Stimulated activated CD4-positive, alpha-beta T cell treated with anti-CD3 and anti-CD28 coated beads, Interleukin-1b, Interleukin-23, amount 100 ng/mL, for 4 hours (primary cell): ENCODE results near the gene RWDD4.
"Not testable (repeated sequence)": the region's sequence is repeated elsewhere in the genome, so short reads cannot be mapped to it uniquely, and the experiment has no call there.

ENCODE experiments used
- DNase-seq, 2 donors: peaks; one replicate each; pipeline ENCODE4 v3.0.0-alpha.2; 2020; ENCODE audit warnings: low read depth in 2 of 2

The RWDD4 gene

GRCh38 chr4:183635741-183636140 is 23.2 kb downstream of the RWDD4 start:
- DNase-seq, result no peak

DNA sequence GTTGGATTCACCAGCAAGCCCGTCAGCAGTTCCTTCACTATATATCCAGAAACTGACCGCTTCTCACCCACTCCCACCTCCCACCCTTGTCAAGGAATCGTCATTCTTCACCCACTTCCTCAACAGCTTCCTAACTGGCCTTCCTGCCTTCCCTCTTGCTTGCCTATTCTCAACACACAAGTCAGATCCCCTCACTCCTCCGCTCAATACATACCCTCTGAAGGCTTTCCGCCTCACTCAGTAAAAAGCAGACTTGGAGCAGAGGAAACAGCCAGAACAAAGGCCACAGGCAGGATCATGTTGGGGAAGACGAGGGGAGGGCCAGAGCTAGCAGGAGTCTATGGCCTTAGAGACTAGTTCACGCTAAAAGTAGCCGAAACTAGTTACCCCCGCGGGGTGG is 23.7 kb downstream of the RWDD4 start:
- no peak for DNase-seq

DNA sequence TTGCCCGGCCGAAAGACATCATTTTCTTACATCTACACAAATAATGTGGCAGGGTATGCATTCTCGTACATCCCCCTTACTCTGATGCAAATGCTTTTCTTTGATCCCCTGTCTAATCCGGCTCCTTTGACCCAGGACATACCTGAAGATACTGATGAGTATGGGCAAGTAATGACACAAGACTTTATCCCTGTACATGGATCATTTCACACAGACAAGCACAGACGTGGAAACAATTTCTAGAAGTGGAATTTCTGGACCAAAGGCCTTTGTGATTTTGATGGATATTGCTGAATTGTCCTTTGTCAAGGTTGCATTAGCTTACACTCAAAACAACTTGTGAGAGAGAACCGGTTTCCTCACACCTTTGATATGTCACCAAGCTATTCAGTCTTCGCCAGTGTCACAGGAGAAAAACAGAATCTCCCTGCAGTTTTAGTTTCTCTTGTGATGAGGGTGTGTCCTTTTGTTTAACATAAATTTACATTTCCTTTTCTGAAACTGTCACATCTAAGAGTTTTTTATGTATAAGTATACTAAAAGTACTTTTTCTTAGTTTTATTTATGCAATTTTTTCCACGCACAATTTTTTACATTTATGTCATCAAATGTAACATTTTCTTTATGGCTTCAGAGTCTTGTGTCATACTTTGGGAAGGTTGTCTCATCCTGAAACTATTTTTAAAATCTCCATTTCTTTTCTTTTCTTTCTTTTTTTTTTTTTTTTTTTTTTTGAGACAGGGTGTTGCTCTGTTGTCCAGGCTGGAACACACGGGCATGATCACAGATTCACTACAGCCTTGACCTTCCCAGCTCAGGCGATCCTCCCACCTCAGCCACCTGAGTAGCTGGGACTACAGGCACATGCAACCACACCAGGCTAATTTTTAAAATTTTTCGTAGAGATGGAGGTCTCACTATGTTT is 25.2 kb downstream of the RWDD4 start:
- DNase-seq, result no peak

DNA sequence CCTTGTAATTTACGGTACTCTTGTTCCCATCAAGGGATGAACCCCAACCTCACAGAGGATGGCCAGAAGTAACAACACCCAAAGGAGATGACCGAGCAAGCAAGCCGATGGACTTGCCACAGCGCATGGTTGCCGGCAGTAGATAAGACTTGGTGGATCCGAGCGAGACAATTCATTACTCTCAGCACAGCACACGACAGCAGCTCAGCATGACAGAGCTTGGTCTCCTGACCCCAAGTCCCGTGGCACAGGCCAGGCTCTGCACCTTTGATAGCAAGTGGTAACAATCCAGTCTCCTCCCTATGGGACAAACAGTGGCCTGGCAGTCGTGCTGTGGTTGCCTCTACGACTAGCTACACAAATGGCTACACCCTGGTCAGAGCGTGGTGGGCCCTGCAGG is 26.3 kb downstream of the RWDD4 start:
- DNase-seq, result no peak

GRCh38 chr4:183631577-183632198 is 27.3 kb downstream of the RWDD4 start:
- DNase-seq, result no peak

DNA sequence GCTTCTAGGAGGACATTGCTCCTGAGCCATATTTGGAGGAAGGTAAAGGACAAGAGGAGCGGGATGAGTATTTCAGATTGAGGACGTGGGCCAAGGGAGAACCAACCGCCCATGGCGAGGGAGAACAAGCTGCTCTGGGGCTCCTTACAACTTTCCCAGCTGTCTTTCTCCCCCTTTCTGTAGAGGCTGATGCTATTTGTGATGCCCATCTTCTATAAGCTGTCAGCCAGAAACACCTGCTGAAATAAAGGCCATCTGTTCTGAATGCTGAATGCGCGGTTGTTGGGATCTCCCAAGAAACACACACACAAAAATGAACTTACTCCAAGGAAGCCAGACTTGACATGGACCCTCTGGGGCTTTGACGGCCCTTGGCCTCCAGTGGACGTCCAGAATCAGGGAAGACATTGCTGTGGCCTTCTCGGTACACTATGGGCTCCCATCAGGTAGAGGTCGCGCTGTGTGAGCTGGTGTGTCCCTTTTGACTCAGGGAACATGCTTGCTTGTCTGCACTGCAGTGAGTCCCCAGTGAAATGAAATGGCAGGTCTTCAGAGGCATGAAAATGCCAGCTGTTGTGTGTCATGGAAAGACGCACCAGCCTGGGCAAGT is 30.9 kb downstream of the RWDD4 start:
- no peak for DNase-seq

DNA sequence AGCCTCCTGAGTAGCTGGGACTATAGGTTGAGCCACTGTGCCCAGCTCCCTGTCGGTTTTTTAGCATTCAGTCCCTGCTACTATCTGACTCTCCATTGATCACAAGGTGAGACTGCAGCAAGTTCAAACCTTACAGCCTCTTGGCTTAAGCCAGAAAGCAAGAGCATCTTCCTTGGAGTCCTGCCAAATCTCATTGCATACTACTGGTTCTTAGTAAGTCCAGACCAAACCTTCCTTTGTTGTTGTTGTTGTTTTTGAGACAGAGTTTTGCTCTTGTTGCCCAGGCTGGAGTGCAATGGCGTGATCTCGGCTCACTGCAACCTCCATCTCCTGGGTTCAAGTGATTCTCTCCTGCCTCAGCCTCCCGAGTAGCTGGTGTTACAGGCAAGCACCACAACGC is 31.7 kb downstream of the RWDD4 start:
- DNase-seq, result not testable (repeated sequence)

- no peak for DNase-seq
Observed at GRCh38 chr4:183626168-183626567, 32.8 kb downstream of the RWDD4 start.

DNA sequence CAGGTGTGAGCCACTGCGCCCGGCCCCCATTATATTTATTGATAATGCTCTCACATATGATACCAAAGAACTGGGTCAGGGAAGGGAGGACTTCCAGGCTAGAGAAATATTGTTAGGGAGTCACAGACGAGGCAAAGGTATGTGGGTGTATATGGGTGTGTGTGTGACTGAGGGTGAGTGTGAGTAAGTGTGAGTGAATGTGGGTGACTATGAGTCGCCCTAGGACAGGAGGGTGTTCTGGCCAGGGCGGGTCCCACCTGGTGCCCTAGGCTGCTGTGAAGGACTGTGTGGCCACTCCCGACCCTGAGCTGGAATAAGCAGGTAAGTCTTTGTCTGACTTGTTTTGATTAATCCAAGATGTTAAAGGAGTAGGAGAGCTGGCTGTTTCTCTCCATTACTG is 34.4 kb downstream of the RWDD4 start:
- DNase-seq, result no peak

DNA sequence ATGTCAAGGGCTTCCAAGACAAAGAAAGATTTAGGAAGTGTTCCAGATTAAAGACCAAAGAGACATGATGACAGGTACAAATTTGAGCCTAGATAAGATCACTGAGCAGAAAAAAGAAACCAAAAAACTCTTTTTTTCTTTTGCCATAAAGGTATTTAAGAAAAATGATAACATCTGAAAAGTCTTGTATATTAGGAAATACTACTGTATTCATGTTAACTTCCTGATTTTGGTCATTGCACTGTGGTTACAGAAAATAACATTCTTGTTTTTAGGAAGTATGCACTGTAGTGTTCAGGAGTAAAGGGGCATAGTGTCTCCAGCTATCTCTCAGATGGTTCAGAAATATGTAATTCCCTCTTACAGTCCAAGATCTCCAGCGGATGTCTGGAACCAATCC is 37.1 kb downstream of the RWDD4 start:
- DNase-seq, result no peak

DNA sequence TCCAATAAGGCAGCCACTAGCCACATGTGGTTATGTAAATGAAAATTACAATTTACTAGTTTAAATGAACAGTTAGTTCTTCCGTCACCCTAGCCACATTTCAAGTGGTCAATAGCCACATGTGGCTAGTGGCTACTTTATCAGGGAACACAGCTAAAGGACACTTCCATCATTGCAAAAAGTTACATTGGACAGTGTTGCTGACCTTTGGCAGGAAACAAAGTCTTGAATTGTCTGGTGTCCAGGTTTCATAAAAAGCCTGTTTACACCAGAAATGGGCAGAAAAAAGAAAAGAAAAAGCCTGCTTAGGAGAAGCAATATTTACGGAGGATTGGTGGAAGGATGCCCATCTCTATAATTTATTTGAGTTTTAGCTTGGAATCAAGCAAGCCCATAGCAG is 38.6 kb downstream of the RWDD4 start:
- no peak for DNase-seq

DNA sequence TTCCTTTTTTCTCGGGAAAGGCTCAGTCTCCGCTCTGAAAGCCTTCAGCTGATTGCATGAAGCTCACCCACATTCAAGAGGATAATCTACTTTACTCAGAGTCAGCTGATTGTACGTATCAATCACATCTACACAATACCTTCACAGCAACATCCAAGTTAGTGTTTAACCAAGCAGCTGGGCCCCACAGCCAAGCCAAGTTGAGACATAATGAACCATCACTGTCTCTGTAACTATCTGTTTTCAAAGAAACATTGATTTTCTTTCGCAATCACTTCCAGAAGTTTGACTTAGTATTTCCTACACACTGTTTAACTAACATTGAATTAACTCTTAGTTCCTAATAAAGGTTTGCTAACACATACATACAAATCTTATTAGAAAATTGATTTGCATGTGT is 40.3 kb downstream of the RWDD4 start:
- DNase-seq, result no peak

GRCh38 chr4:183617075-183617474 is 41.9 kb downstream of the RWDD4 start:
- no peak for DNase-seq

- no peak for DNase-seq
Observed at GRCh38 chr4:183612329-183613250, 46.4 kb downstream of the RWDD4 start.

DNA sequence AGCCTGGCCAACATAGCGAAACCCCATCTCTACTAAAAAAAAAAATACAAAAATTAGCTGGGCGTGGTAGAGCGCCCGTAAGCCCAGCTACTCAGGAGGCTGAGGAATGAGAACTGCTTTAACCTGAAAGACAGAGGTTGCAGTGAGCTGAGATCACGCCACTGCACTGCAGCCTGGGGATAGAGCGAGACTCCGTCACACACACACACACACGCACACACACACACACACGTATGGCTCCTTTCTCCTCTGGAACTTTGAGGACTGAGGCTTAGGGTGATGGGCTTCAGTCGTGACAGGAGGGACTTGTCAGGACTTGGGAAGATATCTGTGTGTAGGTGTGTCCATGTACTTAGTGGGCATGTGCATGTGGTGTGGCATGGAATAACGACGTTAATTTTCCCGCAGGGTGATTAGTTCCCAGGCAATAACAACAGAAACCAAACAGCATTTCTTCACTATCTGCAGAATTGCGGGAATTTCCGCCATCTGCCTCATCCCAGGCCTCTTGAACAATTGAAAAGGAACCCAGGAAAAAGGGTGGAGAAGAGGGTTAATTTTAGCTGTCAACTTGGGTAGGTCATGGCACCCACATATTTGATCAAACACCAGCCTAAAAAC is 47.7 kb downstream of the RWDD4 start:
- DNase-seq, result no peak

GRCh38 chr4:183610613-183611012 is 48.4 kb downstream of the RWDD4 start:
- no peak for DNase-seq

DNA sequence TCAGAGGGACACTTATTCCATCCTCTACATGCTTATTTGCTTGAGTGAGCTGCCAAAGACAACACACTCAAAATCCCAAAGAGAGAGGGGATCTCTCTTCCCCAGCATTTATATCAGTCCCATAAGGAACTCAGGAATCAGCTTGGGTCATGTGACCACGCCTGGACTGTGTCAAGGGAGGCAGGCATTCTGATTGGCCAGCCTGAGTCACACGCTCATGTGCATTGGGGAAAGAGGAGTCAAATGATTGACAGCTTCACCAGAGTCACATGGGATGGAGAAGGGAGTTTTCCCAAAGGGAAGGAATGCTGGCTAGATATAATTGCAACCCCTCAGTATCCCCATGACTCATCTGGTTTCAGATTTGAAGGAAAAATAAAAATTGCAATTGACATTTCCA is 49.0 kb downstream of the RWDD4 start:
- no peak for DNase-seq

DNA sequence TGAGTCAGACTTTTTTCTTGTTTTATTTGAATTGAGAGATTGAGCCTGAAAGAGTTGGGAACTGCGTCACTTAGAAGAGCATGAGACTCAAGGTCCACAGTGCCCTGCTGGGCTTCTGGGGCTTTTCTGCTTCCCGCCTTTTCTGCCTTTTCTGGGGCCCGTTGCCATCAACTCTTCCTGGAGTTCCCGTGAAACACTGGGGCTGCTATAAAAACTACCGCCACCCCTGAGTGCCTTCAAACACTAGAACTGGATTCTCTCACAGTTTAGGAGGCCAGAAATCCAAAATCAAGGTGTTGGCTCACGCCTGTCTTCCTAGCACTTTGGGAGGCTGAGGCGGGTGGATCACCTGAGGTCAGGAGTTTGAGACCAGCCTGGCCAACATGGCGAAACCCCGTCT is 49.8 kb downstream of the RWDD4 start:
- DNase-seq, result no peak

DNA sequence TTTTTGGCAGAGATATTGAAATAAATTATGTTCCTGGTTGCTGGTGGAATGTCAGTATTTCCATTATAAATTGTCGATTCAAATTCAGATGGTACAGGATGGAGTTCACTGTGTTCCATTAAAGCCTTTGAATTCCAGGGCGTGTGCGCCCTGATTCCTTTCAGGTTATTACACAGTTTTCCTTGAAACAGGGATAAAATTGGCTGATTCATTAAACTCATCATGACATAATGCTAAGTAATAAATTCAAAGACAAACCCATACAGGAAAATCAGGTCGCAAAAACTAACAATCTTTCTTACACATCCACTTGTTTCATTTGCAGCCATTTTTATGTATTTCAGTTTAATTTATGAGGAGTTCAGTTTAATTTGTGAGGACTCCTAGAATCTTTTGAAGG is 51.1 kb downstream of the RWDD4 start:
- no peak for DNase-seq

DNA sequence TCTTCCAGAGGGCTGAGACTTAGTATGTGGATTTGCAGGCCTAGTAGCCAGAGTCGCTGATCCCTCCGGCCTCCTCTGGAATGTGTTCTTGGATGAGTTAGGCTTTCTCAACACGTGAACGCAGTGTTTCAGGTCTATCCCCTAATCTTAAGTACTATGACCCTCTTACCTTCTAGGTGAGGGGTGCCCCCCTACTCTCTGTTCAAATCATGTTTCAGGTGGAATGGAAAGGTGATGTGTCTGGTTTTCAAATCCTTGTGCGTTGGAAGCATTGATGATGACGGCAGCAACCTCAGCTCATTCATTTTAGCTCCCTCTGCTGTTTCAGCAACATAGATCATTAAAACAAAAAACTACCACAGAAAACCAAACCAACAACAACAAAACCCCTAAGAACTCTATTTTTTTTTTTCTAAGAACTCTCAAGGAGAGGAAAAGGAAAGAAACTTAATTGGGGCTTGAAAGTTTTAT is 56.4 kb downstream of the RWDD4 start:
- DNase-seq, result no peak

- DNase-seq, result no peak
Observed at GRCh38 chr4:183601381-183601780, 57.6 kb downstream of the RWDD4 start.
